Gastroesophageal sphincter (tissue), 4 donors: ENCODE measurements around the gene MED31. TPM values are rescaled to one million over a fixed set of nuclear protein-coding genes. Genes with fewer than 3 reads are reported as not detected.

ENCODE experiments used
- ATAC-seq: fragments of 150-250 bp; one replicate; pipeline ENCODE4 v1.9.1; 2016; ENCODE audit warnings: mild to moderate bottlenecking, moderate library complexity
- H3K27ac ChIP-seq, 4 donors: fragments of 200-600 bp; sonication (generic) in 3 of 4; 1 replicate in 3 of 4; 2 replicates in 1 of 4; pipeline ENCODE4 v1.5.1; 2016 to 2019
- H3K27me3 ChIP-seq: fragments of 200-600 bp; sonication (generic); one replicate; pipeline ENCODE4 v1.5.1; 2019
- H3K36me3 ChIP-seq, 2 donors: fragments of 200-600 bp; sonication (generic); one replicate each; pipeline ENCODE4 v1.5.1; 2019; ENCODE audit warnings: control low read depth in 1 of 2
- H3K4me1 ChIP-seq, 3 donors: fragments of 200-600 bp; sonication (generic); 1 replicate in 2 of 3; 2 replicates in 1 of 3; pipeline ENCODE4 v1.5.1; 2016 to 2019; ENCODE audit warnings: control low read depth in 2 of 3
- H3K4me3 ChIP-seq, 2 donors: fragments of 200-600 bp; sonication (generic); one replicate each; pipeline ENCODE4 v1.5.1; 2019; ENCODE audit warnings: mild to moderate bottlenecking in 1 of 2, moderate library complexity in 1 of 2
- H3K9me3 ChIP-seq, 3 donors: fragments of 200-600 bp; sonication (generic); one replicate each; pipeline ENCODE4 v1.5.1; 2017 to 2019; ENCODE audit warnings: control low read depth in 2 of 3
- EP300 ChIP-seq: sonication (generic); formaldehyde crosslinking; IDR thresholded peaks from one replicate; pipeline ENCODE4 v1.6.1; 2017; ENCODE audit warnings: antibody characterized with exemption, mild to moderate bottlenecking
- POLR2A ChIP-seq, 2 donors: fragments of 450-650 bp; IDR thresholded peaks; one replicate each; pipeline ENCODE4 v1.6.1; 2017; ENCODE audit warnings: antibody characterized with exemption in 2 of 2, mild to moderate bottlenecking in 2 of 2, moderate library complexity in 1 of 2
- POLR2AphosphoS5 ChIP-seq: sonication (generic); formaldehyde crosslinking; IDR thresholded peaks from one replicate; pipeline ENCODE4 v1.6.1; 2017; ENCODE audit warnings: antibody characterized with exemption
- WGBS, 2 donors: methylation state at CpG; one replicate each; pipeline ENCODE4 v1.1.5; 2018; ENCODE audit warnings: low coverage in 1 of 2; 5-methylcytosine and 5-hydroxymethylcytosine counted together
- total RNA-seq, 4 donors: library from RNA; depleted of rRNA; stranded (reverse); fragments of >200 nt; gene quantifications; one replicate each; pipeline ENCODE4 v1.1.0, GENCODE V29; 2016
- TF ChIP-seq, protein P1 (sequence below), 4 experiments: fragments of 200-600 bp in 2 of 4; fragments of 450-650 bp in 2 of 4; sonication (generic) in 1 of 4; IDR thresholded peaks; one replicate each; pipeline ENCODE4 v1.5.1; 2017 to 2019; ENCODE audit warnings: antibody characterized with exemption in 4 of 4, mild to moderate bottlenecking in 2 of 4, moderate library complexity in 2 of 4

Gene MED31
- total RNA-seq, 4 donors from 2014 or later, result 1.9 to 12.0 (median 7.8) TPM

DNA sequence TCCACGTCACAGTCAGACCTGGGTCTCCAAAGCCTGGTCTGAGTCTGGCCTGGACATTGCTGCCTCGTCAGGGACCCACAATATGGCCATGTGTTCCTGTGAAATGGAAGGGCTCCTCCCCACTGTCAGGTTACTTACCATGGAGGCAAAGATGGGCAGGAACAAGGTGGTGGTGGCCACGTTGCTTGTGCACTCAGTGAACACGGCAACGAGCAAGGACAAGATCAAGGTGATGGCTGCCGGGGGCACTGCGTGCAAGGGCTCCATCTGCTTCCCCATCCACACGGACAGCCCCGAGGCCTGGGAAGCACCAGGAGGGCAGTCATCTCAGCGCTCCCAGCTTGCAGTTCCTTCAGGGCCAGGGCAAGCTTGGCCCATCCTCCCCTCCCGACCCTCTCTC is 39.2 kb upstream of the MED31 start:
- Histone ChIP-seq H3K9me3 (no peaks in the 10 kb centered on the region), H3K4me1 (no peaks in the 10 kb centered on the region), H3K4me3 (no peak overlapping the region), H3K27ac (no peak overlapping the region), H3K36me3 (no peaks in the 10 kb centered on the region), H3K27me3 (peaks cover 26% of the 10 kb centered on the region)
- no peak for ATAC-seq
- 65 to 87% methylated on average over 6 to 7 of the region's 11 CpGs for WGBS, 2 donors
- TF ChIP-seq POLR2A (IDR thresholded peaks at IDR 0.05) (no peak), EP300 (no peak), POLR2AphosphoS5 (no peak)
- TF ChIP-seq, protein P1, sequence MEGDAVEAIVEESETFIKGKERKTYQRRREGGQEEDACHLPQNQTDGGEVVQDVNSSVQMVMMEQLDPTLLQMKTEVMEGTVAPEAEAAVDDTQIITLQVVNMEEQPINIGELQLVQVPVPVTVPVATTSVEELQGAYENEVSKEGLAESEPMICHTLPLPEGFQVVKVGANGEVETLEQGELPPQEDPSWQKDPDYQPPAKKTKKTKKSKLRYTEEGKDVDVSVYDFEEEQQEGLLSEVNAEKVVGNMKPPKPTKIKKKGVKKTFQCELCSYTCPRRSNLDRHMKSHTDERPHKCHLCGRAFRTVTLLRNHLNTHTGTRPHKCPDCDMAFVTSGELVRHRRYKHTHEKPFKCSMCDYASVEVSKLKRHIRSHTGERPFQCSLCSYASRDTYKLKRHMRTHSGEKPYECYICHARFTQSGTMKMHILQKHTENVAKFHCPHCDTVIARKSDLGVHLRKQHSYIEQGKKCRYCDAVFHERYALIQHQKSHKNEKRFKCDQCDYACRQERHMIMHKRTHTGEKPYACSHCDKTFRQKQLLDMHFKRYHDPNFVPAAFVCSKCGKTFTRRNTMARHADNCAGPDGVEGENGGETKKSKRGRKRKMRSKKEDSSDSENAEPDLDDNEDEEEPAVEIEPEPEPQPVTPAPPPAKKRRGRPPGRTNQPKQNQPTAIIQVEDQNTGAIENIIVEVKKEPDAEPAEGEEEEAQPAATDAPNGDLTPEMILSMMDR (IDR thresholded peaks at IDR 0.05), result no peak

DNA sequence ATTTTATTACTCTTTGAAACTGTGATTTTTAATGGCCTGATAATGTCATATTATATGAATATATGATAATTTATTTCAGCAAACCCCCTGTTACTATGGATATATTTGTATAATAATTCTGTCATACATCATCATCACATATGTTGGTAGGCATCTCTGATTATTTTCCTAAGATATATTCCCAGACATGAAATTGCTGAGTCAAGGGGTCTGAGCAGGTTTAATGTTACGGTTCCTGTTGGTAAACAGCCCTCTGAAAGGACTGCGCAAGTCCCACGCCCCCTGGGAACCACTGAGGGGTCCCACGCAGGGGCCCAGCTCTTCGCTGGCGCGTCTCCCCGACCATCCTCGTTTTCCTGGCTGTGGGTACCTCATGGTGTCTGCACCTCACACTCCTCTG is 37.5 kb upstream of the MED31 start:
- Histone ChIP-seq H3K27ac (no peak overlapping the region), H3K4me3 (no peak overlapping the region), H3K36me3 (no peaks in the 10 kb centered on the region), H3K27me3 (peaks cover 42% of the 10 kb centered on the region), H3K9me3 (no peaks in the 10 kb centered on the region), H3K4me1 (no peaks in the 10 kb centered on the region)
- TF ChIP-seq POLR2A (IDR thresholded peaks at IDR 0.05) (no peak), EP300 (no peak), POLR2AphosphoS5 (no peak)
- TF ChIP-seq, protein P1 (IDR thresholded peaks at IDR 0.05), result no peak
- no peak for ATAC-seq
- WGBS, 2 donors, result 67 to 85% methylated on average over 6 to 9 of the region's 9 CpGs

DNA sequence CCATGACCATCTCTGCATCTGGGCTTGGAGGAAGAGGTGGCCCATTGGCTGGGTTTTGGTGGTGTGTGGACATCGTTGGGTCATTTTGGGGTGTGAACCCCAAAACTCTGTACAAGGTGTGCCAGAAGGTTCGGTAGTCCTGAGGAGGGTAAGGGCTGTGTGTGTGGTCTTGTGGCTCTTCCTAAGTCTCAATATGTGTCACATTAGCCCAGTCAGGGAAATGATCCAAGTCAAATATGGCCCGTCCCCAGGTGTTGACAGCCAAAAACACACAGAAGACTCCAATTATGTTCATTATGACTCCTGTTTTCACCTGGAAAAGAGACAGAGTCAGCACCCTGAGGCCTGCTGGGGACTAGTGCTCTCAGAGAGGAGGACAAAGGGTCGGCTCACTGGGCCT is 34.6 kb upstream of the MED31 start:
- peaks cover 50% of the 10 kb centered on the region for H3K27me3 ChIP-seq
- H3K4me3 ChIP-seq, result no peak overlapping the region
- no peak for ATAC-seq
- no peaks in the 10 kb centered on the region for H3K36me3 ChIP-seq
- WGBS, 2 donors, result 70% methylated on average over 2 of the region's 4 CpGs; no CpG with 5 or more reads in 1 of the 2 donors
- TF ChIP-seq EP300, result no peak
- TF ChIP-seq, protein P1 (IDR thresholded peaks at IDR 0.05), result no peak
- TF ChIP-seq POLR2AphosphoS5, result no peak
- TF ChIP-seq POLR2A (IDR thresholded peaks at IDR 0.05), result no peak
- H3K4me1 ChIP-seq, result no peaks in the 10 kb centered on the region
- H3K9me3 ChIP-seq, result no peaks in the 10 kb centered on the region
- H3K27ac ChIP-seq, result no peak overlapping the region

DNA sequence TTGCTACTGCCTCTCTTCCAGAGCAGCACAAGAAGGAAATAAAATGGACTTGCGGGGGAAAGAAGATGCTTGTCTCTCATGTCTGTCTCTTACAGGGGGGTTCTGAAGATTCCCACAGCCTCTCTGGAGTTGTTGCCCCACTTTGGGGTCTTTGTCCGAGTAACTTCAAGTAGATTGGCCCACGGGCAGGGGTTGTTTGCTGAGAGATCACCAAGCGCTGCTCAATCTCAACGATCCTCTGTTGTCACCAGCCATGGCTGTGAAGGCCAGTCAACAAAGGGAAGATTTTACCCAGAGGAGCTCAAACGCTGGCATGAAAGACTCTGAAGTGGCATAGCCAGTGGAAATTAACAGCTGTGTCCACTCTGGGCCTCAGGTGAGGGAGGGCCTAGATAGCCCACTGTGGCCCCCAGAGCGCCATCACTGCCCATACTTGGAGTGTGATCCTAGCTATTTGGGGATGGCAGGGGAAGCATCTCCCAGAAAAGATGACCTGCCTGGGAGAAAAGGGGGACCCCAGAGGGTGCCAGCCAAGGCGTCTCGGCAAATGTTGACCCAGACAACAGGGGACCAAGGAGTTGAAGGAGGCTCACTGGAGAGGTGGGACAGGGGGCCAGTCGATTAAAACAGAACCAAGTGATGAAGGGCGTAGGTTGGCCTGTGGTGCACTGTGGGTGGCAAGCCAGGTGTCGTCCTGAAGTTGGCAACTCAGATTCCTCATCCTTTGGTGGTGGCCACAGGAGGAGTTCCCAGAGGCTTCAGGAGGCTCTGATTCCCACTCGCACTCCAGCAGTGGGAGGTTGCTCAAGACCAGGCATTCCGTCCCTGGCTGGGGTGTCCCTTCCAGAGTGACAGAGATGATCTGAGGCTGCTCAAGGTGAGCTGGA is 33.7 kb upstream of the MED31 start:
- Histone ChIP-seq H3K4me3 (no peak overlapping the region), H3K36me3 (no peaks in the 10 kb centered on the region), H3K27me3 (peaks cover 41% of the 10 kb centered on the region), H3K4me1 (no peaks in the 10 kb centered on the region), H3K27ac (no peak overlapping the region), H3K9me3 (no peaks in the 10 kb centered on the region)
- TF ChIP-seq POLR2AphosphoS5, result no peak
- TF ChIP-seq EP300, result no peak
- TF ChIP-seq POLR2A (IDR thresholded peaks at IDR 0.05), result no peak
- ATAC-seq, result no peak
- WGBS, 2 donors, result 83% methylated on average over 1 to 9 of the region's 14 CpGs

- Histone ChIP-seq H3K27me3 (peaks cover 43% of the 10 kb centered on the region), H3K4me1 (no peaks in the 10 kb centered on the region), H3K9me3 (no peaks in the 10 kb centered on the region), H3K27ac (no peak overlapping the region), H3K4me3 (no peak overlapping the region), H3K36me3 (no peaks in the 10 kb centered on the region)
- TF ChIP-seq, protein P1 (IDR thresholded peaks at IDR 0.05), result no peak
- no peak for TF ChIP-seq EP300
- TF ChIP-seq POLR2AphosphoS5, result no peak
- TF ChIP-seq POLR2A (IDR thresholded peaks at IDR 0.05), result no peak
- 57 to 69% methylated on average over 6 of the region's 7 CpGs for WGBS, 2 donors
- ATAC-seq, result no peak
These were observed 33.0 kb upstream of the MED31 start for GRCh38 chr17:6684460-6684783.
